SK-N-SH (cell line): ENCODE data around the gene ZNF785. TPM values are rescaled to one million over a fixed set of nuclear protein-coding genes. Genes with fewer than 3 reads are reported as not detected.

Experiments
- CTCF ChIA-PET: fragments of 300-600, 350-600 bp; formaldehyde crosslinking; extraction: SDS; loops from one replicate; lab custom pipeline; 2021; lab: Yijun Ruan, JAX
- POLR2A ChIA-PET: fragments of 350-600 bp; sonication (Branson Sonifier 250); formaldehyde crosslinking; extraction: SDS; loops from one replicate; lab custom pipeline; 2020; ENCODE audit warnings: antibody characterized with exemption, inconsistent platforms; lab: Yijun Ruan, JAX
- DNase-seq: peaks from one replicate; pipeline ENCODE4 v3.0.0; 2012
- H2AFZ ChIP-seq: fragments of 200-600 bp; sonication (generic); 2 replicates; pipeline ENCODE4 v1.8.1; 2016; ENCODE audit warnings: antibody characterized with exemption, mild to moderate bottlenecking, low read depth
- H3F3A ChIP-seq: fragments of 200-600 bp; sonication (generic); replicated peaks from 2 replicates; pipeline ENCODE3; 2016; ENCODE audit warnings: antibody characterized with exemption, mild to moderate bottlenecking; ENCODE audit not compliant: insufficient read depth
- H3K27ac ChIP-seq, 2 experiments: fragments of 200-500 bp in 1 of 2; fragments of 200-600 bp in 1 of 2; sonication (Bioruptor generic) in 1 of 2; sonication (generic), shearing (Covaris generic) in 1 of 2; 2 replicates each; pipeline versions ENCODE4 v1.5.1 to v1.6.1; 2014 to 2016; ENCODE audit warnings: low read depth in 2 of 2, inconsistent platforms in 1 of 2, low read length in 1 of 2, mild to moderate bottlenecking in 1 of 2, mixed read lengths in 1 of 2
- H3K27me3 ChIP-seq: fragments of 200-600 bp; sonication (generic), shearing (Covaris generic); 2 replicates; pipeline ENCODE4 v1.6.1; 2016; ENCODE audit warnings: mixed run types; ENCODE audit not compliant: insufficient read depth
- H3K36me3 ChIP-seq, 2 experiments: fragments of 200-500 bp in 1 of 2; fragments of 200-600 bp in 1 of 2; sonication (Bioruptor generic) in 1 of 2; sonication (generic) in 1 of 2; replicated peaks in 1 of 2; 2 replicates each; pipeline versions ENCODE3 to v1.5.1; 2014 to 2016; ENCODE audit warnings: low read length in 1 of 2, mild to moderate bottlenecking in 1 of 2; ENCODE audit not compliant: insufficient read depth in 2 of 2, control insufficient read depth in 1 of 2
- H3K4me1 ChIP-seq, 2 experiments: fragments of 200-500 bp in 1 of 2; fragments of 200-600 bp in 1 of 2; sonication (Bioruptor generic) in 1 of 2; sonication (generic), shearing (Covaris generic) in 1 of 2; 2 replicates each; pipeline versions ENCODE4 v1.5.1 to v1.6.1; 2014 to 2016; ENCODE audit warnings: low read depth in 1 of 2, low read length in 1 of 2, mixed run types in 1 of 2; ENCODE audit not compliant: insufficient read depth in 2 of 2, control insufficient read depth in 1 of 2
- H3K4me2 ChIP-seq: fragments of 200-600 bp; sonication (generic), shearing (Covaris generic); 2 replicates; pipeline ENCODE4 v1.6.1; 2017; ENCODE audit warnings: mixed run types
- H3K4me3 ChIP-seq, 2 experiments: fragments of 200-500 bp in 1 of 2; fragments of 200-600 bp in 1 of 2; sonication (Bioruptor generic) in 1 of 2; sonication (generic), shearing (Covaris generic) in 1 of 2; 2 replicates each; pipeline versions ENCODE4 v1.5.1 to v1.8.1; 2014 to 2016; ENCODE audit warnings: low read depth in 2 of 2, inconsistent platforms in 1 of 2, low read length in 1 of 2, mild to moderate bottlenecking in 1 of 2, mixed read lengths in 1 of 2, moderate library complexity in 1 of 2
- H3K79me2 ChIP-seq: fragments of 200-600 bp; sonication (generic); 2 replicates; pipeline ENCODE4 v1.8.1; 2017; ENCODE audit warnings: mild to moderate bottlenecking; ENCODE audit not compliant: insufficient read depth
- H3K9ac ChIP-seq: fragments of 200-600 bp; sonication (generic); 2 replicates; pipeline ENCODE4 v1.6.1; 2017; ENCODE audit warnings: mixed run types
- H3K9me2 ChIP-seq: fragments of 200-600 bp; sonication (generic); 2 replicates; pipeline ENCODE4 v1.6.1; 2017; ENCODE audit warnings: mixed run types
- H3K9me3 ChIP-seq: fragments of 200-600 bp; sonication (generic); 2 replicates; pipeline ENCODE4 v1.6.1; 2017; ENCODE audit warnings: mixed run types, mild to moderate bottlenecking, moderate library complexity
- H4K20me1 ChIP-seq: fragments of 200-600 bp; sonication (generic); 2 replicates; pipeline ENCODE4 v1.6.1; 2017; ENCODE audit warnings: mild to moderate bottlenecking, mixed run types; ENCODE audit not compliant: insufficient read depth
- CHD2 ChIP-seq: fragments of 150-350 bp; IDR thresholded peaks from 2 replicates; pipeline ENCODE4 v1.6.1; 2018; ENCODE audit warnings: low read length; ENCODE audit not compliant: partially characterized antibody
- EZH2phosphoT487 ChIP-seq: fragments of 200-600 bp; sonication (generic); IDR thresholded peaks from 2 replicates; pipeline ENCODE4 v1.6.1; 2017; ENCODE audit warnings: low read depth, mixed run types, mild to moderate bottlenecking, antibody characterized with exemption, moderate library complexity, borderline replicate concordance
- FOSL2 ChIP-seq: IDR thresholded peaks from 2 replicates; pipeline ENCODE4 v1.4.0; 2012; ENCODE audit warnings: low read depth, mild to moderate bottlenecking, moderate library complexity, borderline replicate concordance
- FOXJ3 ChIP-seq: sonication (generic); formaldehyde crosslinking; IDR thresholded peaks from 2 replicates; pipeline ENCODE4 v1.5.1; 2020; ENCODE audit warnings: mild to moderate bottlenecking, missing genetic modification reagents
- FOXM1 ChIP-seq: IDR thresholded peaks from 2 replicates; pipeline ENCODE4 v1.4.0; 2012; ENCODE audit warnings: low read depth, mild to moderate bottlenecking
- GABPA ChIP-seq: IDR thresholded peaks from 2 replicates; pipeline ENCODE4 v1.4.0; 2012; ENCODE audit warnings: low read depth, mild to moderate bottlenecking
- NFIC ChIP-seq: IDR thresholded peaks from 2 replicates; pipeline ENCODE4 v1.4.0; 2012; ENCODE audit warnings: borderline replicate concordance
- PBX3 ChIP-seq: IDR thresholded peaks from 2 replicates; pipeline ENCODE4; 2012
- POLR2AphosphoS5 ChIP-seq: IDR thresholded peaks from 2 replicates; pipeline ENCODE4 v1.6.1; 2012; ENCODE audit warnings: low read depth, low read length
- RFX5 ChIP-seq: IDR thresholded peaks from 2 replicates; pipeline ENCODE4 v1.6.1; 2012; ENCODE audit warnings: mild to moderate bottlenecking, improper control_type of control experiment, low read length
- SIN3A ChIP-seq: IDR thresholded peaks from 2 replicates; pipeline ENCODE4 v1.6.1; 2012; ENCODE audit warnings: low read depth, mild to moderate bottlenecking, low read length, moderate library complexity, borderline replicate concordance
- SMC3 ChIP-seq: IDR thresholded peaks from 2 replicates; pipeline ENCODE4 v1.6.1; 2012; ENCODE audit warnings: low read depth, low read length, improper control_type of control experiment
- YY1 ChIP-seq: IDR thresholded peaks from 2 replicates; pipeline ENCODE4 v1.4.0; 2012; ENCODE audit warnings: low read depth, mild to moderate bottlenecking
- WGBS: methylation state at CpG from one replicate; pipeline ENCODE4 v1.1.6; 2017; ENCODE audit warnings: low lambda C conversion rate; 5-methylcytosine and 5-hydroxymethylcytosine counted together
- polyA plus RNA-seq, 3 experiments: library from polyadenylated mRNA; depleted of rRNA; stranded (reverse); fragments of >200 nt; gene quantifications; 2 replicates each; pipeline ENCODE4 v1.2.3, GENCODE V29; 2012
- TF ChIP-seq, protein P1 (sequence below): IDR thresholded peaks from 2 replicates; pipeline ENCODE4 v1.4.0; 2012; ENCODE audit warnings: low read depth, borderline replicate concordance
- TF ChIP-seq, protein P2 (sequence below): fragments of 200-600 bp; sonication (generic); IDR thresholded peaks from 2 replicates; pipeline ENCODE4 v1.6.1; 2017; ENCODE audit warnings: antibody characterized with exemption, mild to moderate bottlenecking, moderate library complexity
- TF ChIP-seq, protein P3 (sequence below): fragments of 150-350 bp; IDR thresholded peaks from 2 replicates; pipeline ENCODE4 v1.6.1; 2017; ENCODE audit warnings: antibody characterized with exemption, low read length, low read depth, borderline replicate concordance
- TF ChIP-seq, protein P4 (sequence below): IDR thresholded peaks from 2 replicates; pipeline ENCODE4 v1.4.0; 2012; ENCODE audit warnings: low read depth, borderline replicate concordance

The ZNF785 gene
- polyA plus RNA-seq, 1 of the 3 experiments (the other 2 are of a cell fraction) = 8.8 TPM

- H3K27ac ChIP-seq = no peak overlapping the region
- no peaks in the 10 kb centered on the region for H3K36me3 ChIP-seq
- no peak overlapping the region for H3K4me2 ChIP-seq
- TF ChIP-seq, protein P1, sequence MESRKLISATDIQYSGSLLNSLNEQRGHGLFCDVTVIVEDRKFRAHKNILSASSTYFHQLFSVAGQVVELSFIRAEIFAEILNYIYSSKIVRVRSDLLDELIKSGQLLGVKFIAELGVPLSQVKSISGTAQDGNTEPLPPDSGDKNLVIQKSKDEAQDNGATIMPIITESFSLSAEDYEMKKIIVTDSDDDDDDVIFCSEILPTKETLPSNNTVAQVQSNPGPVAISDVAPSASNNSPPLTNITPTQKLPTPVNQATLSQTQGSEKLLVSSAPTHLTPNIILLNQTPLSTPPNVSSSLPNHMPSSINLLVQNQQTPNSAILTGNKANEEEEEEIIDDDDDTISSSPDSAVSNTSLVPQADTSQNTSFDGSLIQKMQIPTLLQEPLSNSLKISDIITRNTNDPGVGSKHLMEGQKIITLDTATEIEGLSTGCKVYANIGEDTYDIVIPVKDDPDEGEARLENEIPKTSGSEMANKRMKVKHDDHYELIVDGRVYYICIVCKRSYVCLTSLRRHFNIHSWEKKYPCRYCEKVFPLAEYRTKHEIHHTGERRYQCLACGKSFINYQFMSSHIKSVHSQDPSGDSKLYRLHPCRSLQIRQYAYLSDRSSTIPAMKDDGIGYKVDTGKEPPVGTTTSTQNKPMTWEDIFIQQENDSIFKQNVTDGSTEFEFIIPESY = no peak
- TF ChIP-seq FOXM1 (no peak), FOSL2 (no peak), GABPA (no peak), CHD2 (no peak), YY1 (no peak), PBX3 (no peak), POLR2AphosphoS5 (no peak), RFX5 (no peak), NFIC (no peak), SMC3 (no peak), SIN3A (no peak), FOXJ3 (CRISPR knock-in tag) (no peak), EZH2phosphoT487 (no peak)
- TF ChIP-seq, protein P2, sequence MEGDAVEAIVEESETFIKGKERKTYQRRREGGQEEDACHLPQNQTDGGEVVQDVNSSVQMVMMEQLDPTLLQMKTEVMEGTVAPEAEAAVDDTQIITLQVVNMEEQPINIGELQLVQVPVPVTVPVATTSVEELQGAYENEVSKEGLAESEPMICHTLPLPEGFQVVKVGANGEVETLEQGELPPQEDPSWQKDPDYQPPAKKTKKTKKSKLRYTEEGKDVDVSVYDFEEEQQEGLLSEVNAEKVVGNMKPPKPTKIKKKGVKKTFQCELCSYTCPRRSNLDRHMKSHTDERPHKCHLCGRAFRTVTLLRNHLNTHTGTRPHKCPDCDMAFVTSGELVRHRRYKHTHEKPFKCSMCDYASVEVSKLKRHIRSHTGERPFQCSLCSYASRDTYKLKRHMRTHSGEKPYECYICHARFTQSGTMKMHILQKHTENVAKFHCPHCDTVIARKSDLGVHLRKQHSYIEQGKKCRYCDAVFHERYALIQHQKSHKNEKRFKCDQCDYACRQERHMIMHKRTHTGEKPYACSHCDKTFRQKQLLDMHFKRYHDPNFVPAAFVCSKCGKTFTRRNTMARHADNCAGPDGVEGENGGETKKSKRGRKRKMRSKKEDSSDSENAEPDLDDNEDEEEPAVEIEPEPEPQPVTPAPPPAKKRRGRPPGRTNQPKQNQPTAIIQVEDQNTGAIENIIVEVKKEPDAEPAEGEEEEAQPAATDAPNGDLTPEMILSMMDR = no peak
- TF ChIP-seq, protein P3, sequence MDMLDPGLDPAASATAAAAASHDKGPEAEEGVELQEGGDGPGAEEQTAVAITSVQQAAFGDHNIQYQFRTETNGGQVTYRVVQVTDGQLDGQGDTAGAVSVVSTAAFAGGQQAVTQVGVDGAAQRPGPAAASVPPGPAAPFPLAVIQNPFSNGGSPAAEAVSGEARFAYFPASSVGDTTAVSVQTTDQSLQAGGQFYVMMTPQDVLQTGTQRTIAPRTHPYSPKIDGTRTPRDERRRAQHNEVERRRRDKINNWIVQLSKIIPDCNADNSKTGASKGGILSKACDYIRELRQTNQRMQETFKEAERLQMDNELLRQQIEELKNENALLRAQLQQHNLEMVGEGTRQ = no peak
- TF ChIP-seq, protein P4, sequence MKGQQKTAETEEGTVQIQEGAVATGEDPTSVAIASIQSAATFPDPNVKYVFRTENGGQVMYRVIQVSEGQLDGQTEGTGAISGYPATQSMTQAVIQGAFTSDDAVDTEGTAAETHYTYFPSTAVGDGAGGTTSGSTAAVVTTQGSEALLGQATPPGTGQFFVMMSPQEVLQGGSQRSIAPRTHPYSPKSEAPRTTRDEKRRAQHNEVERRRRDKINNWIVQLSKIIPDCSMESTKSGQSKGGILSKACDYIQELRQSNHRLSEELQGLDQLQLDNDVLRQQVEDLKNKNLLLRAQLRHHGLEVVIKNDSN = no peak
- no peaks in the 10 kb centered on the region for H3K79me2 ChIP-seq
- DNase-seq = no peak
- H3K9ac ChIP-seq = no peak overlapping the region
- ChIA-PET CTCF (interaction anchor here (0.9 to 1.9 kb wide), 4 partner anchors 9 to 190 kb away, joined by 3 to 11 read pairs (median 4); partner anchors contain the start of gene DCTPP1), POLR2A (no interaction called here)
- H3F3A ChIP-seq = no peaks in the 10 kb centered on the region
- 76% methylated on average over 5 of the region's 5 CpGs for WGBS
- H2AFZ ChIP-seq = no peak overlapping the region
- H3K9me3 ChIP-seq = no peaks in the 10 kb centered on the region
- H4K20me1 ChIP-seq = no peaks in the 10 kb centered on the region
- no peaks in the 10 kb centered on the region for H3K27me3 ChIP-seq
- peaks cover 0 to 4% of the 10 kb centered on the region in 2 experiments; a peak in 1 of 4 replicates for H3K4me1 ChIP-seq
- no peak overlapping the region for H3K4me3 ChIP-seq
- H3K9me2 ChIP-seq = no peaks in the 10 kb centered on the region
These were observed 34.1 kb upstream of the ZNF785 start for GRCh38 chr16:30619638-30620037.
